SW 1271 (cell line): Measurements from ENCODE around the gene SIGLEC8.
A peak's percentile ranks its signal among the peaks of the same experiment; 100 is the strongest.
"Not testable (repeated sequence)": the region's sequence is repeated elsewhere in the genome, so short reads cannot be mapped to it uniquely, and the experiment has no call there.

Experiments
- DNase-seq, 2 experiments: peaks; one replicate each; lab custom pipeline; 2025; lab: John Stamatoyannopoulos, UW

SIGLEC8 gene

DNA sequence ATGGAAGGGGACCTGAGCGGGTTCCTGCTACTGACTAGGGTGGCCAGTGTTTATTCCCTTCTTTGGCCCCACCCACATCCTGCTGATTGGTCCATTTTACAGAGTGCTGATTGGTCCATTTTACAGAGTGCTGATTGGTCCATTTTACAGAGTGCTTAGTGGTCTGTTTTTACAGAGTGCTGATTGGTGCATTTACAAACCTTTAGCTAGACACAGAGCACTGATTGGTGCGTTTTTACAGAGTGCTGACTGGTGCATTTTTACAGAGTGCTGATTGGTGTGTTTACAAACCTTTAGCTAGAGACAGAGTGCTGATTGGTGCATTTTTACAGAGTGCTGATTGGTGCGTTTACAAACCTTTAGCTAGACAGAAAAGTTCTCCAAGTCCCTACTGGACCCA is 10.7 kb downstream of the SIGLEC8 start:
- DNase-seq, result not testable (repeated sequence)

DNA sequence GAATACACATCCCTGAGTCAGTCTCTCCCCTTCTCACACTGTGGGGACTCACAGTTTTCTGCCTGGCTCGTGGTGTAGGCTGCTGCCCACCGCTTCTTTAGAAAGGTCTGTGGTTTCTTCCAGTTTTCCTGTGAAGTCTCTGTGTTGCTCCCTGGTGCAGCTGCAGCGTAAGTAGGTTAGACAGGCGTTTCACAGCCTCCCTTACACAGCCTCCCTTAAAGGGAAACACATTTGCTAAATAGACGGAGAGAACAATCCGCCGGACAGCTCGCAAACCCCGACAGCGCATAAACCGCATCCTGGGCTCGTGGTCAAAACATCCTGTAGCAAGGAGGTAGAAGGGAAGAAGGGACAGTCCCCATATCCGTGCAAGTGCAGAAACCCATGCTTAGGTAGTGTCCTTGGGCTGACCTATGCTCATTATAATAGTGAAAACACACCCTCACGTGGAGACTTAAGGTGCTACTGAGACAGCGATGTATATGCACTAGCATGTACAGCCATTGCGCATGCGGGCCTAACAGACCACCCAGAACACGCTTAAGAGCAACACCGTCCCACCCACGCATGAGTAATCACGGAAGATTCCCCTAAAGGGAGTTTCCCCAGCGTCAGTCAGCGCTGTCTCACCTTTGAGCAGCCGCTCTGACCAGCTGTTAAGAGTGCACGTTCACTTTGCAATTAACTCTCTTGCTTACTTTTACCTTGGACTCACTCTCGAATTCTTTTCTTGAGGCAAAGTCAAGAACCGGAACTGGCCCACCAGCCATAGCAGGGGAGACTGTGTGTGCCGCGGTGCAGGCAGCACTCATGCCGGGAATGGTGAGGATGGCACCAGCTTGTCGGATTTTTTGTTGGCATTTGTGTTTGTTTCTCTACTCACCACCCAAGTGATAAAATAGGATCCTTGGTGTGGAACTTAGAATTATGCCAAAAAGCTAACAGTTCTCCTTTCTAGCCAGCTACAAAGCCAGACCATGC is 16.6 kb downstream of the SIGLEC8 start:
- DNase-seq, result no peak

DNA sequence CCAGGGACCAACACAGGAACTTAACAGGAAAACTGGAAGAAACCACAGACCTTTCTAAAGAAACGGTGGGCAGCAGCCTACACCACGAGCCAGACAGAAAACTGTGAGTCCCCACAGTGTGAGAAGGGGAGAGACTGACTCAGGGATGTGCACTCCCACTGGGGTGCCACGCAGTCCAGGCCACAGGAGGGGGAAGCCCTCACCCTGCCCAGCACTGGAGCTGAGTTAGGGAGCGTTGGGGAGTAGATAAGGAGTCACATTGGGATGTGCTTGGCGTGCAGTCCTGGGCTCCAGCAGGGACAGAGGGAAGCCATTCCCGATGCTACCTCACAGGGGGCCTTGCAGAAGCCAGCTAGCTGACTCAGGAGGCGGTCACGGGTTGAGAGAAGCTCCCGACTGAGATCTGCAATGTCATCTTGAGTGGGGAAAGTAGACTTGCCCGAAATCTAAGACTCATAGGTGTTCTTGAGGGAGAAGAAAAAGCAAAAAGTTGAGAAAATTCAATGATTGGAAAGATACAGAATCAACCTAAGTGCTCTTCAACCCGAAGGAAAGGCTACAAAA is 17.3 kb downstream of the SIGLEC8 start:
- no peak for DNase-seq

DNA sequence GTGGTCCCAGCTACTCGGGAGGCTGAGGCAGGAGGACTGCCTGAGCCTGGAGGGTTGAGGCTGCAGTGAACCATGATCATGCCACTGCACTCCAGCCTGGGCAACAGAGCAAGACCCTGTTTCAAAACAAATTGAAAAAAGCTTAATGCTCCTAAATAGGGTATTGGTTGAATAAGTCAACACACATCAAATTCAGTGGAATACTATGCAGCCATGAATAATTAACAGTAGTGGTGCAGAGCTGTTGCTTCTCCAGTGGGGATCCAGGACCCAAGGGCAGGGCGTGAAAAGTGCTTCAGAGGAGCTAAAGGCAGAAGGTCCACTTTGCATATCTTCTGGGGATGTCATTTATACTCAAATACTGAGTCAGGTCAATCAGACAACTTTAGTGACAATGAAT is 18.2 kb downstream of the SIGLEC8 start:
- DNase-seq, result no peak

DNA sequence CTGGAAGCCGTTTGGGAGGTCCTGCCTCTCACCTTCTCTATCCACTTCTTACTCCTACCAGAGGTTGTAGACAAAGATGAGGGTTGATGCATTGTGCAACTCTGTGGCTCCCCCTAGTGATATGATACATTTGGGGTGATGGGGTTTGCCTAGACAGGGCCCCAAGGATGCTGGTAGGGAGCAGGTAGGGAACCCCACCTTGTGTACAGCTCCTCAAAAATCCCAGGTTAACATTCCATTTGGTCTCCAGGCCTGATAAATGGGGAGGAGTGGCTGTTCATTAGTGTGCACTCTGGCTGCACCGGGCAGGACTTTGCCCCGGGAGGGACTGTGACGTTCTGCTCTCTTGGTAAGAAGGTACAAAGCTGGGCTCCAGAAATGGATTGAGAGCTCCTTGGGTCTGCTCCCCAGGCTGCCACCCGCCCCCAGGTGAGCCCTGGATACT is 19.2 kb downstream of the SIGLEC8 start:
- no peak for DNase-seq

DNA sequence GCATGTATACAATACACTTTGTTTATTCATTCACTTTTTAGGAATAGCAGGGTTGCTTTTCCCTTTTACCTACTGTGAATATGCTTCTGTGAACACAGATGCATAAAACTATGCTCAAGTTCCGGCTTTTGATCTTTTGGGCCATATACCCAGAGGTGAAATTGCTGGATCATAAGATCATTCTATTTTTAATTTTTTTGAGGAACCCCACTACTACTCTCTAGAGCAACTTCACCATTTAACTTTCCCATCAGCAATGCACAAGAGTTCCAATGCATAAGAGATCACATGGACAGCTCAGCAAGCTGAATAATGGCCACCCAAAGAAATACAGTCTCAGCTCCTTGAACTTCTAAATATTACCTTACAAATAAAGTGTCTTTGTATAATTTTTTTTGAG is 23.8 kb downstream of the SIGLEC8 start:
- no peak for DNase-seq

DNA sequence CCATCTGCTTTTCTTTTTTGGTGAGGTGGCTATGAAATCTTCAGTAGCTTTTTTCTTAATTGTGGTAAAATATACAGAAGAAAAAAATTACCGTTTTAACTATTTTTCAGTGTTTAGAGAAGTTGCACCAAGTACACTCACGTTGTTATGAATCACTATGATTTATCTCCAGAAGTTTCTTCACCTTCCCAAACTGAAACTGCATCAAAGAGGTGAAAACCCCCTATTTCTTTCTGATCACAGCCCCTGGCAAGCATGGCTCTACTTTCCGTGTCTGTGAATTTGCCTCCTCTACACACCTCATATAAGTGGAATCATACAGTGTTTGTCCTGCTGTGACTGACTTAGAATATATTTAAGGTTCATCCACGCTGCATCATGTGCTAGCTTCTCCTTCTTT is 25.2 kb downstream of the SIGLEC8 start:
- no peak for DNase-seq

DNA sequence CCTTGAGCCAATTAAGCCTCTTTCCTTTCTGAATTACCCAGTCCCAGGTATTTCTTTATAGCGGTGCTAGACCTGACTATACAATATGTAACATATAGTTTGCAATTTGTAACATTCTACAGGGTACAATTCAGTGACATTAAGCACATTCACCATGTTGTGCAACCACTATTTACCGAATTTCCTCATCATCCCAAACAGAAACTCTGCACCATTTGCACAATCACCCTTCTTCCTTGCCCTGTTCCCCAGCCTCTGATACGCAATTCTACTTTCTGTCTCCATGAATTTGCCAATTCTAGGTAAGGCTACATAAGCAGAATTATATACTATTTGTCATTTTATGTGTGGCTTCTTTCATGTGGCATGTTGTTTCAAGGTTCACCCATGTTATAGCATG is 27.1 kb downstream of the SIGLEC8 start:
- DNase-seq, result no peak

DNA sequence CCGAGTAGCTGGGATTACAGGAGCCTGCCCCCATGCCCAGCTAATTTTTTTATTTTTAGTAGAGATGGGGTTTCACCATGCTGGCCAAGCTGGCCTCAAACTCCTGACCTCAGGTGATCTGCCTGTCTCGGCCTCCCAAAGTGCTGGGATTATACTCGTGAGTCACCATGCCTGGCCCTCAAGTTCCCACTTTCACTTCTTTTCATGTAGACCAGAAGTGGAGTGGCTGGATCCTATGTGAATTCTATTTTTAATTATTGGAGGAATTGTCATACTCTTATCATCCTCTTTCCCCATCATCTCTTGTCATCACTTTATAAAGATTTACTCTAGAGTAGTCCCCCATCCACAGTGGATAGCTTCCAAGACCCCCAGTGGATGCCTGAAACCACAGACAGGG is 28.0 kb downstream of the SIGLEC8 start:
- DNase-seq, result no peak

DNA sequence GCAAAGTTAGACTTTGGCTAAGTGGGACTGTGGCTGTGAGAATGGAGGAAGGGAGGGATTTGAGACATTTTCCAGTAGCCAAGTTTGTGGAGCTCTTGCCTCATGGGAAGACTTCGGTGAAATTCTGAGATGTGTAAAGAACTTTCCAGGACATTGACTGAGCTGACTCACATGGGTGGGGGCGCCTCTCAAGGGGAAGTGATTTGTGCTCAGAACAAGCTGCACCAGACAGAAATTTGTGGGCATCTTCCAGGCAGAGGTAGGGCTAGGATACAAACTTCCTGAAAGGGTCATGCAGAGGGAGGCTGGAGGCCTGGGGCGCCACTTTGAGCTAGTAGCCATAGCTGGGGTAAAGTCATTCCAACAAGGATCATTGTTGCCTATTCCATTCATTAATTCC is 31.1 kb downstream of the SIGLEC8 start:
- no peak for DNase-seq

DNA sequence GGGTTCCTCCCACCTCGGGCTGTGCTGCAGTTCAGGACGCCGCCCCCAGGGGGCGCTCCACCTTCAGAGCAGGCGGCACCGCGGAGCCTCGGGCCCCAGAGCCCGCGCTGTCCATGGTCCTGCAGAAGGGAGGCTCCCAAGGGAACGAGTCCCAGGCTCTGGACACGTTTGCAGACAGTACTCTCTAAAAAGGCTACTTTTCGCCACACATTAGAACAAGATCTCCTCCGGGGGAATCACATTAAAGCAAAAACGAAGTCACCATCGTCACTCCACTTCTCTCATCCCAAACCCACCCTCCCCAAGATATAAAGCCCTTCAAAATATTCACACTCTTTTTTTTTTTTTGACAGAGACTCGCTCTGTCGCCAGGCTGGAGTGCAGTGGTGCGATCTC is 36.2 kb downstream of the SIGLEC8 start:
- peak; percentile 31 to 46 for DNase-seq

DNA sequence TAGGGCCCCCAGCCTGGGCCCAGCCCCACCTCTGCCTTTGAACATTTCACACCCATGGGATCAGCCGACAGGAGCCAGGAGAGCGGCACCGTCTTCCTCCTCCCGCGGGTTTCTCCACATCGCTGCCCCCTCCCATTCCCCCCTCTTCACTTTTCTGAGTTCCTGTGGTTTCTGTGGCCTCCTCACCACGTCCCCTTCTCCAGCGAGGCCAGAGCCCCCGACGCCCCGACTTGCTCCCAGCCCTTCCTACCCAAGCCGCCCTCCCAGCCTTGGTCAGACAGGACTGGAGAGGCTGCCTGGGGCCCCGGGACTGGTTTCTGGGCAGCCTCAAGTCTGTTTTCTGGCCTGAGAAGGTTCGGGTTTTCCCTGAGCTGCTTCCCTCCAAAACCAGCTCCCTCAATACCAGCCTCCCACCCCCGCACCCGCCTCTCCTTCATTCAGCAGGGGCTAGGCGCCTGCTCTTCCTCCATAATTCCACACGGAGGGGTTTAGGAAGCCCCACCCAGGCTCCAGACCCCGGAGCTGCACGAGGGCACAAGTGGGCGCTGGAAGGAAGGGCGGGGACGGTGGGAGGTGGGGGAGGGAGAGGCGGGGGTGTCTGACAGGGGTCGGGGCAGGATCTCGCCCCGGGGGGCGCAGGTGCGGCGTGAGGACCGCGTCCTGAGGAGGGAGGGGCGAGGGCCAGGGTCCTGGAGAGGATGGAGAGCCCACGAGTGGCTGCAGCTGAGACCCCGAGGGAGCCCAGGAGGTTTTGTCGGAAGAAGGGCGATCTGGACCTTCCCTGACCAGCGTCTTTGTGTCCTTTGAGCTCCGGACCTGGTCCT is 36.8 kb downstream of the SIGLEC8 start:
- no peak for DNase-seq

DNA sequence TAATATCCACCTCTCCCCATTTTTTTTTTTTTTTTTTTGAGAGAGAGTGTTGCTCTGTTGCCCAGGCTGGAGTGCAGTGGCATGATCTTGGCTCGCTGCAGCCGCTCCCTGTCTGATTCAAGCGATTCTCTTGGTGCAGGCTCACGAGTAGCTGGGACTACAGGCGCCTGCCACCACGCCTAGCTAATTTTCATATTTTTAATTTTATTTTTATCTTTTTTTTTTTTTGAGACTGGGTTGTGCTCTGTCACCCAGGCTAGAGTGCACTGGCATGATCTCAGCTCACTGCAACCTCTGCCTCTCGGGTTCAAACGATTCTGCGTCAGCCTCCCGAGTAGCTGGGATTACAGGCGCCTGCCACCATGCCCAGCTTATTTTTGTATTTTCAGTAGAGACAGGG is 37.7 kb downstream of the SIGLEC8 start:
- DNase-seq, result not testable (repeated sequence)

DNA sequence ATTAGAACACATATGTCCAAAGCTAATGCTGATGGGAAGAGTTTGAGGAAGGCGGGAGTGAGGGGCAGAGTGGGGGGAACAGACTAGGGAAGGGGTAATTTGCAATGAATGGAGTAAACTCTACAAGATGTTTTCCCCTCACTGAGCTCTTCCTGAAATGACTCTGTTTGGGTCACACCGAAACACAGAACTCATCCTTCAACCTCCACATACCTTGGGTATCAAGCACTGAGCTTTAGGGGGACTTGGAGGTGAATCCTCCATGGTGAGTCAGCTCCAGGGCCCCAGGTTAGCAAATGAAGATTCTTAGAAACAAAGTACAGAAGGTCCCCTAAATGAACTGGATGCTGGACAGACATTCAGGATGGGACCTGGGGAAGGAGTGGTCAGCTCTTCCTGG is 39.5 kb downstream of the SIGLEC8 start:
- DNase-seq, result no peak

DNA sequence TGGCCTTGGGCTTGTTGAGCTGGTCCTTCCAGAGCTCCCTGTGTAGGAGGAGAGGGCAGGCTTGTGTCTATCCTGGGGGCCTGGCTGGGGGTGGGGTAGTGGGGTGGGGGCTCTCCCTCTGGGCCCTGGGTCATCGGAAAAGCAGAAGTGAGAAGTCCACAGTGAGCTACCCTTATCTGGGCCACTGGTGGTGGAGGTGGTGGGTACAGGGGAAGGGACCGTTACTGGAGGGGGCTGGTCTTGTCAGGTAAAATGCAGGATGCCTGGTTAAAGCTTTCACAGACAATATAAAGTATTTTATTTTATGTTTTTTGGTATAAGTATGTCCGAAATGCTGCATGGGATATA is 40.5 kb downstream of the SIGLEC8 start:
- DNase-seq, result no peak

DNA sequence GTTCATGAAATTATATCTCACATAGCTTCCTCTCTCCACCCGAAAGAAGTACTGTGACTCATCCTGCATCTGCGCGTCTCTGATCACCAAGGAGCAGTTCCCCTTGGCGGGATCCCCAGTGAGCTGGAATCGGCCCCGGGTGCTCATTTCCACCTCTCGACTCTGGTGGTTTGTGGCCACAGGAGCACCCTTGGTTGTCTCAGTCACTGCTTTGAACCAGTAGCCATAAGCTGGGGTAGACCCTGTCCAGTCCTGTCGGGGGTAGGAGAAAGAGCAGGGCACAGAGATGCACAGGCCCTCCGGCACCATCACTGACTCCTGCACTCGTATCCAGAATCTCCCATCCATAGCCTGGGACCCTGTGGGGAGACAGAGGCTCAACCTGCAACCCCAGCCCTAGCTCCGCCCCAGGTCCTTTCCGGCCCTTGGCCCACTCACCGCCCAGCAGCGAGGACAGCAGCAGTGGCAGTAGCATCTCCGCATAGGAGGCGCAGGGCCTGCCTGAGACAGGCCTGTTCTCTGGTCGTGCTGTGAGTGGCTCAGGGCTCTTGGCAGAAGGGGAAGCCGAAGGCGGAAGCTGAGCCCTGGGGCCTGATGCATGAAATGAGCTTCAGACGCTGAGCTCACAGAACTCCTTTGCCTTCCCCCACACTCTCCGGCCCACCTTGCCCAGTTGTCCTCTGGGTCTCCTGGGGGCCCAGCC is 41.0 kb downstream of the SIGLEC8 start, which contains the start of gene SIGLEC10:
Gene SIGLEC10 (minus strand): TSS at position 536 of the 703 bp plus-strand sequence. CDS start 61 bp downstream, at position 475.
- DNase-seq, result no peak

DNA sequence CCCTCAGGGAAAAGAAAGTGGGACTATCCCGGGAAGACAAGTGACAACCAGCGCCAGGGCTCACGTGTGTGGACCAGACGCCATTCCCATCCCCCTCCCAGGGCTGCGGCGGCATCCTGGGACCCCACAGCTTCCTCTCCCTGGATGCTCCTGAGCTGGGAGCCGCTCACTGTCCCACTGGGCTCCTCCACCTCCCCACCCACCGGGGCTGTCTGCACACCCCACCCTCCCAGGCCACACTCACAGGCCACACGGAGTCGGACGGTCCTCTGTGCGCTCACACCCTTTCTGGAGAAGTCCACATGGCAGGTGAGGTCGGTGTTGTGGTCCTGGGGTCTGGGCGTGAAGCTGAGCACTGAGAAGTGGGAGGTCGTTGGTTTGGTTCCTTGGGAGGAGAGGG is 41.8 kb downstream of the SIGLEC8 start:
- not testable (repeated sequence) for DNase-seq

DNA sequence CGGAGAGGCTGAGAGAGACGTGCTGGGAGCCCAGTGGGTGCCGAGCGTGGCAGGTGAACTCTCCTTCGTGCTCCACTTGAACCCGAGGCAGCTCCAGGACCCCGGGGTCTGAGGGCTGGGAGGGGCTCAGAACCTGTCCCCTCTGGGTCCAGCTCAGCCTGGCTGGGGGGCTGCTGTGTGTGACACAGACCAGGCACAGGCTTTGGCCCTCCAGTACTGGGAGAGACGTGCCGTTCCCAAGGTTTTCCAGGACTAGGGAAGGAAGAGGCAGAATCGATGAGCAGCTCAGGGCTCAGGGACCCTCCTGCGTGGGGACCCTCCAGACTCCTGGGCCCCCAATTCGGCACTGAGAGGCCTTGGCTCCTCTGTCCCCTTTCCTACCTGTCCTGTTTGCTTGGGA is 43.1 kb downstream of the SIGLEC8 start:
- no peak for DNase-seq

DNA sequence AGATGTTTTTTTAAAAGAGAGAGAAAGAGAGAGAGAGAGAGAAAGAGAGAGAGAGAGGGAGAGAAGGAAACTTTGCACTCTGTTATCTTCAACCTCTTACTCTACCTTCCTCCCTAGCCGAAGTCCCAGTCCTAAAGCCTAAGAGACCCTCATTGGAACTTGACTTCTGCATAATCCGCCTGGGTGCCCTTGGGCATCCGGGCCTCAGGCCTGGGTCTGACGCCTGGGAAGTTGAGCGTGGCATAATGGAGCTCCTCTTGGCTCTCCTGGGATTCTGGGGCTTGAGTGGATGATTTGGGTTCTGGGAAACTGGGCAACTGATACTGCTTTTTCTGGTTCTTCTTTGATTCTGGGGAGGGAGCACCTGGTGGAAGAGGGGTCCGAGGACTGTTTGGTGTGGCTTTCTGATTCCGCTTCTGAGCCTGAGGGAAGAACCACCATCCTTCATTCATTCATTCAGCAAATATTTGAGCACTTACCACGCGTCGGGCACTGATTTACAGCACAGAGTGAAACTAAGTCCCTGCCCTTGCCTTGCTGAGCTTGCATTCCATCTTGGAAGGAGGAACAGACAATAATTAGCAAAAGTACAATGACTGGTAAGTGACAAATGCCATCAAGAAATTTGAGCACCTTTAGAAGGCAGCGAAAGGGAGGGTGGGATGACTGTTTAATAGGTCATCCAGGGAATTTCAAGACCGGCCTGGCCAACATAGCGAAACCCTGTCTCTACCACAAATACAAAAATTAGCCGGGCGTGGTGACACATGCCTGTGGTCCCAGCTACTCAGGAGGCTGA is 47.1 kb downstream of the SIGLEC8 start:
- DNase-seq, result no peak

DNA sequence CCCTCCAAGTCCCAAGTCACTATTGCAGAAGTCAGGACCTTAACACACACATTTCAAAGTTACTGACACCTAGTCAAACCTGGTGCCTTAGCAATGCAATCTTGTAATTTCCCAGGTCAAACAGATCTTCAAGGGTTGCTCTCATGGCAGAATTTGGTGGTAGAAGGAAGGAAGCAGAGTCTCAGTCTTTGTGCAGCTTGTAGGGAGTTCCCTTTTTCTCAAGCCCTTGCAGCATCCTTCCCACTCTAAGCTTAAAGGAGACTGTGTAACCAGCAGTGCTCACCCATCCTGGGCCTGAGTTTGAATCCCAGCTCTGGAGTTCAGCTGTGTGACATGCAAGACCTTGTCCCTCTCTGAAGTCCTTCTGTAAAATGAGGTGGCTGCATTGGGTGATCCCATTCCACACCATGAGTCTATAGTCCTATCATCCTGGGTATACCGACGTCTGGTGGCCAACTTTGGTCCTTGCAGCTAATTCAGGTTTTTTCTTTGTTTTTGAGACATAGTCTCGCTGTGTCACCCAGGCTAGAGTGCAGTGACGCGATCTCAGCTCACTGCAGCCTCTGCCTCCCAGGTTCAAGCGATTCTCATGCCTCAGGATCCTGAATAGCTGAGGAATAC is 50.6 kb downstream of the SIGLEC8 start:
- peak in 1 of 2 experiments; percentile 19 for DNase-seq

DNA sequence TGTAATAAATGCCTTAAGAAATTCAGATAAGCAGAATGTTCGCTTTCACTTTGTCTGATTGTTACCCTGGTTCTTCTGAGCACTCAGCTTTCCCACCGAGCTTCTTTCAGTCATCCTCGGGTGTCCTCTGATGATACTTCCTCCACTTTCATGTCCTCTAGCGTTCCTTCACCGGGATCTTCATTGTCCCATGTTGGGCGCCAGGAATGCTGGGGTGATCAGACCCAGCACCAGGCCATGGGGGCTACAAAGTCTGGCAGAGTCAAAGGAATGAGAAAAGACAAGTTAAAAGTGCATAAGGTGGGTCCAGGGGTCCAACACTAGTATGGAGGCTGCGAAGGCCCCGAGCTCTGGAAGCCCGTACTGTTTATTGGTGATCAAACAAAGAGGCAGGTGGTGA is 56.1 kb downstream of the SIGLEC8 start:
- no peak for DNase-seq
